ENCODE results near the gene SNRPA1.

Gene SNRPA1

GRCh38 chr15:101255615-101256241 lies 39.3 kb downstream of the SNRPA1 start:
- no peak for DNase-seq

GRCh38 chr15:101255051-101255395 lies 40.0 kb downstream of the SNRPA1 start:
- DNase-seq = no peak

- DNase-seq = no peak
Measured at GRCh38 chr15:101254157-101255050, 40.6 kb downstream of the SNRPA1 start.

- DNase-seq = no peak
Measured at GRCh38 chr15:101252836-101253235, 42.2 kb downstream of the SNRPA1 start.

GRCh38 chr15:101251830-101252820 lies 42.9 kb downstream of the SNRPA1 start, which contains the start of gene CHSY1:
CHSY1 (minus strand) TSS chr15:101252048; CDS start chr15:101251456, 592 bp downstream.
- peak; percentile 91 for DNase-seq

- no peak for DNase-seq
Measured at GRCh38 chr15:101250873-101251829, 43.9 kb downstream of the SNRPA1 start.

GRCh38 chr15:101250341-101250831 lies 44.7 kb downstream of the SNRPA1 start:
- no peak for DNase-seq

GRCh38 chr15:101248274-101248673 lies 46.8 kb downstream of the SNRPA1 start:
- DNase-seq = no peak

- no peak for DNase-seq
Measured at GRCh38 chr15:101246824-101247745, 48.0 kb downstream of the SNRPA1 start.

GRCh38 chr15:101246391-101246790 lies 48.7 kb downstream of the SNRPA1 start:
- no peak for DNase-seq

GRCh38 chr15:101244889-101245668 lies 50.0 kb downstream of the SNRPA1 start:
- no peak for DNase-seq

- no peak for DNase-seq
Measured at GRCh38 chr15:101244036-101244781, 50.8 kb downstream of the SNRPA1 start.

- DNase-seq = no peak
Measured at GRCh38 chr15:101243420-101243819, 51.6 kb downstream of the SNRPA1 start.

GRCh38 chr15:101242999-101243336 lies 52.1 kb downstream of the SNRPA1 start:
- no peak for DNase-seq

GRCh38 chr15:101242160-101242998 lies 52.7 kb downstream of the SNRPA1 start:
- peak; percentile 85 for DNase-seq

- no peak for DNase-seq
Measured at GRCh38 chr15:101240358-101240757, 54.7 kb downstream of the SNRPA1 start.

GRCh38 chr15:101239724-101240136 lies 55.3 kb downstream of the SNRPA1 start:
- no peak for DNase-seq

GRCh38 chr15:101237251-101237650 lies 57.8 kb downstream of the SNRPA1 start:
- DNase-seq = no peak
